Kidney (tissue), 14 donors: Measurements from ENCODE around the gene CSTPP1. TPM values are rescaled to one million over a fixed set of nuclear protein-coding genes. Genes with fewer than 3 reads are reported as not detected.

Experiments used
- DNase-seq, 5 donors: peaks; one replicate each; pipeline ENCODE4 v3.0.0-alpha.2; 2013 to 2020
- FAIRE-seq: peaks from 2 replicates; lab custom pipeline; 2012; peaks lifted over from hg19 to GRCh38; lab: Jason Lieb, UNC
- H3K27ac ChIP-seq, 2 donors: one replicate each; pipeline ENCODE4 v1.7.0; 2013; ENCODE audit warnings: low read depth in 2 of 2, low read length in 2 of 2, inconsistent platforms in 1 of 2
- H3K27me3 ChIP-seq: one replicate; pipeline ENCODE4 v1.7.1; 2013; ENCODE audit warnings: low read length, inconsistent platforms; ENCODE audit not compliant: control insufficient read depth, insufficient read depth
- H3K36me3 ChIP-seq, 3 donors: one replicate each; pipeline versions ENCODE4 v1.7.0 to v1.7.1; 2013; ENCODE audit warnings: low read length in 3 of 3, control low read depth in 1 of 3, inconsistent platforms in 1 of 3; ENCODE audit not compliant: insufficient read depth in 3 of 3, control insufficient read depth in 2 of 3
- H3K4me1 ChIP-seq, 3 donors: one replicate each; pipeline versions ENCODE4 v1.7.0 to v1.7.1; 2013; ENCODE audit warnings: low read length in 3 of 3, inconsistent platforms in 1 of 3, low read depth in 1 of 3; ENCODE audit not compliant: control insufficient read depth in 2 of 3, insufficient read depth in 2 of 3
- H3K4me3 ChIP-seq, 3 donors: one replicate each; pipeline versions ENCODE4 v1.7.0 to v1.8.1; 2013; ENCODE audit warnings: low read length in 3 of 3, control low read depth in 1 of 3, inconsistent platforms in 1 of 3
- H3K9ac ChIP-seq, 3 donors: one replicate each; pipeline versions ENCODE4 v1.7.0 to v1.7.1; 2013; ENCODE audit warnings: low read length in 3 of 3, control low read depth in 1 of 3, inconsistent platforms in 1 of 3
- H3K9me3 ChIP-seq, 3 donors: one replicate each; pipeline versions ENCODE4 v1.7.0 to v1.7.1; 2013; ENCODE audit warnings: low read length in 3 of 3, control low read depth in 1 of 3, inconsistent platforms in 1 of 3; ENCODE audit not compliant: control insufficient read depth in 2 of 3, insufficient read depth in 1 of 3
- intact Hi-C: fragments of 100-400 bp; cut with DNase I; formaldehyde crosslinking; loops from one replicate; pipeline ENCODE4 v1.11.1; 2022
- polyA plus RNA-seq: library from polyadenylated mRNA; stranded (reverse); fragments of 350-450 nt; fragmentation: Illumina TruSeq; extraction: RNeasy Lipid Tissue Mini Kit (QIAGEN cat#74804); gene quantifications from one replicate; pipeline ENCODE4 v1.2.3, GENCODE V29; 2014; ENCODE audit warnings: low read depth, low replicate concordance; ENCODE audit not compliant: insufficient read depth
- total RNA-seq: library from RNA; stranded (reverse); fragmentation: NEBNext Ultra II Directional; extraction: Animal tissue kit (Norgen Biotek cat#: 25700); gene quantifications from one replicate; pipeline ENCODE4 v1.2.1, GENCODE V29; 2021
- TF ChIP-seq, protein P1 (sequence below): IDR thresholded peaks from 3 replicates; pipeline ENCODE4 v1.5.1; 2012; ENCODE audit warnings: mild to moderate bottlenecking, moderate library complexity, borderline replicate concordance; ENCODE audit not compliant: insufficient read depth; ENCODE audit errors: extremely low read depth
- donor health status: control.
- donor health status: control.
- donor health status: control.
- donor health status: control.
- donor health status: control.
- donor health status: DM: yes; HTN: yes; CAD: no.
- donor health status: Normal renal cell carcinoma (clear cell type).

The CSTPP1 gene
- total and polyA plus RNA-seq, 2 donors from 2014 or later, result 37.4 to 50.3 TPM

DNA sequence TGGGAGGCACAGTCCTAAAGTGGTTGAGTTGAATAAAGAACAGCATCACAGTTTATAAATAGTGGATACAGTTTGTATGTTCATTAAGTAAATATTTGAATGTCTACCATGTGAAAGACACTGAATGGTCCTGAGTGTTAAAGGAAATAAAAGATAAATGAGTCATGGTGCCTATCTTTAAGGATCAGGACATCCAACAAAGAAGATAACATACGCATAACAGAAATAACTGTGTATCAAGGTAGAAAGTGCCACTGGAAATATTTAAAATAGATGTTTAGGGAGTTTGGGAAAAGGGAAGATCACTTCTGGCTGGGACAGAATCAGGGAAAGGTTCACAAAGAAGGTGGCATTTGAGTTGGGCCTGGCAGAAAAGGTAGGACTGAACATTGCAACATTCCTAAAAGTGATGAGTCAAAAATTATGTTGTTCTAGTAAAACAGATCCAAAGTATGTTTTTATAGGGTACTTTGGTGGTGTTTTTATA, 41.5 kb downstream of the CSTPP1 start:
- H3K4me3 ChIP-seq, result no peak overlapping the region
- no peaks in the 10 kb centered on the region for H3K9me3 ChIP-seq
- H3K9ac ChIP-seq, result no peak overlapping the region
- H3K4me1 ChIP-seq, result no peaks in the 10 kb centered on the region
- H3K27me3 ChIP-seq, result no peaks in the 10 kb centered on the region
- DNase-seq, result no peak
- H3K27ac ChIP-seq, result no peak overlapping the region
- H3K36me3 ChIP-seq, result peaks cover 0 to 5% (median 0%) of the 10 kb centered on the region in 3 donors
- TF ChIP-seq, protein P1, sequence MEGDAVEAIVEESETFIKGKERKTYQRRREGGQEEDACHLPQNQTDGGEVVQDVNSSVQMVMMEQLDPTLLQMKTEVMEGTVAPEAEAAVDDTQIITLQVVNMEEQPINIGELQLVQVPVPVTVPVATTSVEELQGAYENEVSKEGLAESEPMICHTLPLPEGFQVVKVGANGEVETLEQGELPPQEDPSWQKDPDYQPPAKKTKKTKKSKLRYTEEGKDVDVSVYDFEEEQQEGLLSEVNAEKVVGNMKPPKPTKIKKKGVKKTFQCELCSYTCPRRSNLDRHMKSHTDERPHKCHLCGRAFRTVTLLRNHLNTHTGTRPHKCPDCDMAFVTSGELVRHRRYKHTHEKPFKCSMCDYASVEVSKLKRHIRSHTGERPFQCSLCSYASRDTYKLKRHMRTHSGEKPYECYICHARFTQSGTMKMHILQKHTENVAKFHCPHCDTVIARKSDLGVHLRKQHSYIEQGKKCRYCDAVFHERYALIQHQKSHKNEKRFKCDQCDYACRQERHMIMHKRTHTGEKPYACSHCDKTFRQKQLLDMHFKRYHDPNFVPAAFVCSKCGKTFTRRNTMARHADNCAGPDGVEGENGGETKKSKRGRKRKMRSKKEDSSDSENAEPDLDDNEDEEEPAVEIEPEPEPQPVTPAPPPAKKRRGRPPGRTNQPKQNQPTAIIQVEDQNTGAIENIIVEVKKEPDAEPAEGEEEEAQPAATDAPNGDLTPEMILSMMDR, result no peak
- FAIRE-seq, result no peak
- intact Hi-C loops, result no loop called here

DNA sequence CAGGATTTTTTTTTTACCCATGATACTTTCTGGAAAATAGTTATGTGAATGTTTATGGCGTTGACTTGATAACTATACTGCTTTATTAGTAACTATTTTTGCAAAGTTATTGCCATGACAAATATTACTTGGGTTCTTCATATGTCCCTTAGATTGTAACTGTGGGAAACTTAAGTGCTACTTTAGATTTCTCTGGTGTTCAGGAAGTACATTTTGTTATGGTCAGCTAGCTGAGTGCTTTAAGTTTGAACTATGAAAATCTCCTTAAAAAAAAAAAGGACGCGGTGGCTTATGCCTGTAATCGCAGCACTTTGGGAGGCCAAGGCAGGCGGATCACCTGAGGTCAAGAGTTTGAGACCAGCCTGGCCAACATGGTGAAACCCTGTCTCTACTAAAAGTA, 42.8 kb downstream of the CSTPP1 start:
- Histone ChIP-seq H3K9ac (no peak overlapping the region), H3K4me1 (no peaks in the 10 kb centered on the region), H3K36me3 (no peaks in the 10 kb centered on the region), H3K27ac (no peak overlapping the region), H3K9me3 (no peaks in the 10 kb centered on the region), H3K4me3 (no peak overlapping the region), H3K27me3 (no peaks in the 10 kb centered on the region)
- intact Hi-C loops, result no loop called here
- TF ChIP-seq, protein P1, result no peak
- DNase-seq (no peak), FAIRE-seq (no peak)

- TF ChIP-seq, protein P1, result no peak
- intact Hi-C loops, result no loop called here
- no peak overlapping the region for H3K27ac ChIP-seq
- DNase-seq, result no peak
- no peaks in the 10 kb centered on the region for H3K36me3 ChIP-seq
- no peaks in the 10 kb centered on the region for H3K27me3 ChIP-seq
- FAIRE-seq, result no peak
- H3K4me1 ChIP-seq, result no peaks in the 10 kb centered on the region
- H3K9ac ChIP-seq, result no peak overlapping the region
- H3K4me3 ChIP-seq, result no peak overlapping the region
- H3K9me3 ChIP-seq, result no peaks in the 10 kb centered on the region
Measured at GRCh38 chr11:46981436-46981835, 44.9 kb downstream of the CSTPP1 start.

- FAIRE-seq, result no peak
- intact Hi-C loops, result no loop called here
- Histone ChIP-seq H3K4me3 (no peak overlapping the region), H3K9ac (no peak overlapping the region), H3K4me1 (no peaks in the 10 kb centered on the region), H3K27ac (no peak overlapping the region), H3K27me3 (no peaks in the 10 kb centered on the region), H3K36me3 (peaks cover 0 to 2% (median 0%) of the 10 kb centered on the region in 3 donors), H3K9me3 (no peaks in the 10 kb centered on the region)
- DNase-seq, result no peak
- TF ChIP-seq, protein P1, result no peak
Measured at GRCh38 chr11:46982797-46983452, 46.4 kb downstream of the CSTPP1 start.
